ENCODE measurements around the gene CACNA1I.

Gene CACNA1I

DNA sequence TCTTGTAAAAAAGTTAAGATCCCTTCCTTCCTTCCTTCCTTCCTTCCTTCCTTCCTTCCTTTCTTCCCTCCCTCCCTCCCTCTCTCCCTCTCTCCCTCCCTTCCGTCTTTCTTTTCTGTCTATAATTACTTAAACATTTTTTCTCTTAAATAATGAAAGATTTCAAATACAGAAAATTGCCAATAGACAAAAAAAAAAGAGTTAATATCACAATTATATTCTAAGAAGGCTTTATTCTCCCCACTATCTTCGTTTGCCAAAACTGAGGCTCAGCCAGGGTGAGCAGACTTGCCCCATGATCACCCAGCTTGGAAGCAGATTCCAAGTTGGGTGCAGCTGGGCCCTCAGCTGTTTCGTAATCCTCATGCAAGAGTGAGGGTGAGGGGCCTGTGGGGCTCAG lies 327 bp upstream of the CACNA1I start:
- no peak for DNase-seq

DNA sequence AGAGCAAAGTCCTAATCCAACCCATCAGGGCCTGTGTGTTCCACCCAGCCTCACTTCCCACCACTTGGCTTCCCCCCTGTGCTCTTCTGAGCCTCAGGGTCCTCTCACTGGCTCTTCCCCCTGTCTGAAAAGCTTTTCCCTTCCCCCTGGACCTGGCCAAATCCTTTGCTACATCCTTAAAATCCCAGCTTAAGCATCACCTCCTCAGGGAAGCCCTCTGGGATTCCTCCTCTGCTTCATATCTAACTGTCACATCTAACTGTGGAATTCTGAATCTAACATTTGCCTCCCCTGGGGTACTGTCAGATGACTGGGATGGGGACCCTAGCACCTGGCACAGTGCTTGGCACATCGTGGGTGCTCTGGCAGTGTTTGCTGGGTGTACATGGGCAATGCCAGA lies 985 bp downstream of the CACNA1I start:
- no peak for DNase-seq

DNA sequence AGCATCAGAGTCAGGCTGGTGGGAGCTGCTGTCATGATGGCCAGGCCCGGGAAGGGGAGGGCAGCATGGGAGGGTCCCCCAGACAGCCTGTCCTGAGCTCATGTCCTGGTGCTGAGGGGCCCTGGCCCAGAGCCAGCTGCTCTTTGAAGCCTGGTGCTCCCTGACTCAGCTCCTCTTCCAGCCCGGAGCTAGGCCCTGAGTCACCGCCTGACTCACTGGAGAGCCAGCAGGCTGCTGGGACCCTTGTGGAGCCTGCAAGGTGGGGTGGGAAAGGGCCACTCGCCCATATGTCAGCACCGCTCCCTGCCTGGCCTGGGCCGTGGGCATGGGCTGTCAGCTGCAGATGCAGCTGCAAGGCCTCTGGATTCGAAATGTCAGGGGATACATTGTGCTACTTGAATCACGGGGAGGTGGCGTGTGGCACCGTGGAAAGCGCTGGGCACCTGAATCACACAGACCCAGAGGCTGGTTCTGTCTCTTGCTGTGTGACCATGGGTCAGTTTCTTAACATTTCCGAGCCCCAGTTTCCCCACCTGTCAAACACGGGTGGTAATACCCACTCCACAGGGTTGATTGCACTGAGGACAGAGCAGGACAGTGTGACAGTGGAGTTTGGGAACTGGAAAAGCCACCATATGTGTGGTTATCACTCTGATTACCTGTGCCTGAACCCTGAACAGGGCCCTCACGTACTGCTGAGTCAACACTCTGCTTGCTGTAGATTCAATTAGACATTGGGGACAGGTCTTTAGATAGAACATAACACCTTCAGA lies 4.4 kb downstream of the CACNA1I start:
- DNase-seq = peak; percentile 61

DNA sequence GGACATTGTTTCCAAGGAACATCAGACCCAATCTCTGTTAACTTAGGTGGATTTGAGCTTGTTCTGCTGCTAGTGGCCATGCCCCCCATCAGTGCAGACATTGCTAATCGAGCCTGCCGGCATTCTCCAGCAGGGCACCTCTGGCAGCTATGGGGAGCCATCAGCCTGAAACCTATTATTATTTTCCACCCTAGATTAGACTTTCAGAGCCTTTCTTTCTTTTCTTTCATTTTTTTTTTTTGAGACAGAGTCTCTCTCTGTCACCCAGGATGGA lies 4.9 kb downstream of the CACNA1I start:
- DNase-seq = no peak

DNA sequence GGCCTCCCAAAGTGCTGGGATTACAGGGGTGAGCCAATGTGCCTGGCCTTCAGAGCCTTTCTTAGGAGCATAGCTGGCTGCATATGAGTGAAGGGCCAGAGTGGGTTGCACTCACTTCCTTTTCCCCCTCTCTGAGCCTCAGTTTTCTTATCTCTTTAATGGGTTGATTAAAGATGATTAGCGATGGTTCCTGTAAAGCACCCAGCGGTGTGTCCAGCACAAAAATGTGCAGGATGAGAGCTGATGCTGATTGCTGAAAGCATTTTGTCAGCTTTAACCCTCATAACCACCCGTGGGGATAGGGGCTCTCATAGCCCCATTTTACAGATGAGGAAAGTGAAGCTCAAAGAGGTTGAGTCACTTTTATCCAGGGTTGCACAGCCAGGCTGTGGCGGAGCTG lies 5.5 kb downstream of the CACNA1I start:
- no peak for DNase-seq

DNA sequence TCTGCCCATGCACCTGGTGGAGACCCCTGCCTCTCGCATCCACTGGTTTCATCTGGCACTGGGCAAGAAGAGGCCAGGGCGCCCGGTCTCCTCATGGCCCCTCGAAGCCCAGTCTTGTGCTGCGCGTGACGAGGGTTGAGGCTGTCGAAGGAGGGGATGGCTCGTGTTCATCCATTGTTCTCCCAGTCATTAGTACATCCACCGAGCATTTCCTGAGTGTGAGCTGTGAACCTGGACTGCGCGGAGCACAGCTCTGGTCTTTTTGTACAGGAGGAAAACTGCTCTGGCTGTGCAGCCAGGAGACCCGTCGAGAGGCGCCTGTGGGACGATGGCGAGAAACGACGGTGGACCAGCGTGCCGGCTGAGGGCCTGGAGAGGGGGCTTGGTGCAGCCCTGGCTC lies 6.8 kb downstream of the CACNA1I start:
- no peak for DNase-seq

DNA sequence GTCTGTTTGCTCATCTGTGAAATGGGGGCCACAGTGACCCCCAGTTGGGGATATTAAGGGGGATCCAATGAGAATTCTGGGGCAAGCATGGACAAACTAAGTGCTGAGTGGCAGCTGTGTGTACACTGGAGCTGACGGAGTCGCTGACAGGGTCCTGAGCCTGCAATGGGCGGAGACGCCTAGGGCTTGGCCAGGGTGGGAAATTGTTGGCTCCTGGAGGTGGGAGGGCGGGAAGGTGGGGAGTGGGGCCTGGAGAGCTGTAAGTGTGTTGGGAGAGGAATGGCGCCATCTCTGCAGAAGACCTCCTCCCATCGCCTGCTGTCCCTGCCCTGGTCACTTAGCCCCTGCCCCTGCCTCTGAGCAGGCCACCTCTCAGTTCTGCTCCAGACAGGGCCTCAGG lies 7.3 kb downstream of the CACNA1I start:
- no peak for DNase-seq

DNA sequence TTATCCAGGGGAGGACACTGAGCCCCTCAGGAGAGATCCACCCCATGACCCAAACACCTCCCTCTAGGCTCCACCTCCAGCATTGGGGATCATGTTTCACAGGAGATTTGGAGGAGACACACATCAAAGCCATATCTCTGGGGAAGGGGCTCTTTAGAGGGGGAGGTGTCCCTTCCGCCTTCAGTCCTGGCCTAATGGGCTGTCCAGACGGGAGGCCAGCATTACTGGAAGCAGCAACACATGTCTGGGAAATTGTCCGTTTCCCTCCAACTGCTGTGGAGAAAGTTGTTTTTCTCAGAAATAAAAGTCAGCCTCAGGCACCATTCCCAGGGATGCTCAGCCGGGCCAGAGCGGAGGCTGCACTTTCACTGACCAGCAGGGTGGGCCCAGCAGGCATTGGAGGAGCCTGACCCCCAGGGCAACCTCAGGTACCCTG lies 9.5 kb downstream of the CACNA1I start:
- no peak for DNase-seq

DNA sequence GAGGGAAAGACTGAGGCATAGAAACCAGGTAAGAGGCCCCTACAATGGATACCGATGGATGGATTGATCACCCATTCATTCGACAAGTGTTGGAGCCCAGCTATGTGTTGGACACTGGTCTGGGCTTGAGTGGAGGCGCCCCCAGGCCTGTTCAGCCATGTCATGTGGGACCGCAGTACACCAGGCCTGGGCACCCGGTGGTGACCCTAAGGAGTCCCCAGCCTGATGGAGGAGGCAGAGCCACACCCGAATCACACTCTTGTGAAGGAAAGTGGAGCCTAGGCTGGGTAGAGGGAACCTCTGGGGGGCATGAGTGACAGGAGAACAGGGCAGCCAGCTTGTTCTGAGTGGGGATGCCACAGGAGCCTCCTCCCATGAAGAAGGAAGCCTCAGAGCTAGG lies 10.2 kb downstream of the CACNA1I start:
- no peak for DNase-seq

DNA sequence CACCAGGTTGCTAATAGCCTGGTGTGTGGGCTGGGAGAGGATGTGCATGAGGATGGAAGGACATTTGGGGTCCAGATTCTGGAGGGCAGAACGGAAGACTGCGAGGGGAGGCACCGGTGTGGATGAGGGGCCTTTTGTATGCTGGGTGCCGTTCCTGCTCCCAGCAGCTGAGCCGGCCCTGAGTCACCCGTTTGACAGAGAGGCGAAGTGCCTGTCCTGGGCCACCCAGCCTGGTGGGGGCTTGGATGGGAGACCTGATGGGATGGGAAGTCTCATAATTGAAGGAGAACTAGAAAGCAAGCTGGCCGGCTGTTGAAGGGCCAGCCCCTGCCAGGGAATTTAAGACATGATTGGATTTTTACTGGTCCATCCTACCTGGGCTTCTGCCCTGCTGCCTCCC lies 10.8 kb downstream of the CACNA1I start:
- DNase-seq = no peak

DNA sequence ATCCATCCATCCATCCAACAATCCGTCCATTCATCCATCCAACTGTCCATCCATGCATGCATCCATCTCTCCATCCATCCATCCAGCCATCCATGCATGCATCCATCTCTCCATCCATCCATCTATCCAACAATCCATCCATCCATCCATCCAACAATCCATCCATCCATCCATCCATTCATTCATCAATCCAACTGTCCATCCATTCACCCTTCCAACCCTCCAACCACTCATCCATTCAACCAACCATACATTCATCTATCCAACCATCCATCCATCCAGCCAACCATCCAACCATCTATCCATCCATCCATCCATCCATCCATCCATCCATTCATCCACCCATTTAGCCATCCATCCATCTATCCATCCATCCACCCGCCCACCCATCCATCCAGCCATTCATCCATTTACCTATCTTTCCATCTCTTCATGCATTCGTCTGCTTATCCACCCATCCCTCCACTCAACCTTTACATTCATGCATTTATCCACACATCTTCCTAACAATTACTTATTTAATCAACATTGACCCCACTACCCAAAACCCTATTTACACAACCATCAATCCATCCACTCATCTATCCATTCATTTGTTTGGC lies 12.6 kb downstream of the CACNA1I start:
- DNase-seq = no peak

DNA sequence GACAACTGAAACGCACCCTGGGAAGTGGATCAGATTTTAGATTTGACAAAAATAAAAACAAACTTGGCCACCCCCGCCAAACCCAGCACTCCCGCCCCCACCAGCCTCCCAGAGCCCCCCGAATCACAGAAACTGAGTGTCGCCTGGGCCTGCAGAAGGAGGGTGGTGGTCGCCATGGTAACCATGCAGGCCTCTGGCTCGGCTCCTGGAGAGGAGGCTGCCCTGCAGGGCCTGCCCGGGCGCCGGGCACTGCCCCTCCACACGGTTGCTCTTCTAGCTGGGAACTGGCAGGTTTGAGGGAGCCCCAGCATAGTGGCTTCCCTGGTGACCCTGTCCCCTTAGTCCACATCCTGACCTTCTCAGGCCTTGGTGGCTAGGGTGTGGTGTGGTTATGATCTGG lies 19.3 kb downstream of the CACNA1I start:
- no peak for DNase-seq

DNA sequence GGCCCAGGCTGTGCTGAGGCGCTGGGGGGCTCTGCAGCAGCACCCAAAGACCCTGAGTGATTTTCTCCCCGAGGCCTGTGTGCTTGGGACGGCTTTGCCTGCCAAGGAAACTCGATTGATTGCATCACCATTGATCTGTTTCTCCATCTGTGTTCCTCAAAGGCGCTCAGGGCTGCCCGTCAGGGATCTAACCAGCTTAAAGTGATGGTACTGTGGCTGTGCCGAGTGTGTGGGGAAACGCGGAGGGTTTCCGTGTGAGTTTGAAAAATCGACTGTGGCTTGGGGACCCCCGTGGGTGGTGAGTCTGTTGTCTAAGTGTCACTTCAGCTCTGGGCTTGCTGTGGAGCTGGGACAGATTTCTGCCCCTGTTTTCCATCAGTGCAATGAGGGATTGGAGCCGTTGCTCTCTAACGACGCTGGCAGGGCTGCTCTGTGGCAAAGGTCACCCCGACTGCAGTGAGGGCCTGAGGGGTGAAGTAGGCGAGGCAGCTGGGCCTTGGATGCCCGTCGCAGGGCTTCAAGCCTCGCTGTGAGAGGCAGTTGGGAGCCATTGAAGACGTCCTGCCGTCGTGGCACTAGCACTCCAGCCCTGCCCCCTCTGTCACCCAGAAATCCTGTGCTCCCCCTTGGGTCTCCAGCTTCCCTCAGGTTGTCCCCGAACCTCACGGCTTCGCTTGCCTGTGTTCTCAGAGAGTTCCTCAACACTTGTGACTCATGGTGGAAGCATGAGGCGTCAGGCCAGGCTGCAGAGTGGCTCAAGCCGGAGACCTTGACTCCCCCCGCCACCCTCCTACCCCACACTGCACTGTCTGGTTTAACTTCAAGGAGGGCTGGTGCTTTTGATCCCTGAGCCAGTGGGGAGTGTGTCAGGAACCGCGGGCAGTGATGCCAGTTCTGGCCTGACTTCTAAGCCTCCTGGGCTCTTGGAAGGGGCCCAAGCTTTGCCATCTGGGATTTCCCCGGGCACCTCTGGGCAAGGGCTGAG lies 21.8 kb downstream of the CACNA1I start:
- peak; percentile 74 for DNase-seq

DNA sequence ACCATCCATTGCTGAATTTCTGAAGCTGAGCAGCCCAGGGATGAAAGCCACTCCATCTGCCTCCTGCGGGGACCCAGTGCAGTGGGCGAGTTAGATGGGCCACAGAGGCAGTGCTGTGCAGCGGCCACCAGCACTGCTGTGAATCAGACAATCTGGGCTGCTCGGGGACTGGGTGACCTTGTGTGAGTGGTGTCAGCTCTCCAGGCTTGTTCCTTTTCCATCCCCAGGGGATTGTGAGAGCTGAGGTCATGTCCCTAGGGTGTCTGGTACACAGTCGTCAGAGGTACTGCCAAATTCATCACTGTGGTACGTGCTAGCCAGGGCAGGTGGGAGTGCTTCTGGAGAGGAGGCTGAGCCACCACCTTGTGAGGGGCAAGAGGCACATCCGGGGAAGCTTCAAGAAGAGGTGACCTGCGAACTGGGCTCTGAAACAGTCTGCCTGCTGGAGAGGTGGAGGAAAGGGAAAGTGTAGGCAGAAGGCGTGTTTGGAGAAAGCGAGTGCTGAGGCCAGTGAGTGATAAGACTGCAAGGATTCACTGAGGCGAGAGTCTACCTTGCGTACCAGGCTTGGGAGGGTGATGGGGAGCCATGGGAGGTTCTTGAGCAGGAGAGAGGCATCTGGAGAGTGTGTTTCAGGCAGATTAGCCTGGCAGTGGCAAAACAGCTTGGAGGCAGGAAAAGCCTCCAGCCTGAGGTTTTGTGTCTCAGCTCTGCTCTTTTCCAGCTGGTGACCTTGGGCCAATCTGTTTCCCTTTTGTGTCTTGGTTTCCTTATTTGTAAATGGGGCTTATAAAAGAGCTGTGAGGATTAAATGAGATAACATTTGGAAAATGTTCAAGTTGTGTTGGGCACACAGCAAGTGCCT lies 22.7 kb downstream of the CACNA1I start:
- no peak for DNase-seq

DNA sequence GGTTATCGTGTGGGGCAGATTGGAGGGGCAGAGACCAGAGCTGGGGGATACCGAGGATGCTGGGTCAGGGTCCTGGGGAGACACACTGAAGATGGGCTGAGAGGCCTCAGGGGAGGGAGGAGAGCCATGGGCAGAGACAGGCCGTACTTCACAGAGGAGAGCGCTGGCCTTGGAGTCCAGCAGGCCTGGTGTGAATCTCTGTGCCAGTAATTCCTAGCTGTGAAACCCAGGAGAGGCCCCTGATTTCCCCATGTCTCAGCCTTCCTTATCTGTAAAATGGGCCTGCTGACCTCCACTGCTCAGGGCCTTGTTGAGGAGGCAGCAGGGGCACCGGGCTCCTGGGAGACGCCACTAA lies 23.4 kb downstream of the CACNA1I start:
- no peak for DNase-seq

DNA sequence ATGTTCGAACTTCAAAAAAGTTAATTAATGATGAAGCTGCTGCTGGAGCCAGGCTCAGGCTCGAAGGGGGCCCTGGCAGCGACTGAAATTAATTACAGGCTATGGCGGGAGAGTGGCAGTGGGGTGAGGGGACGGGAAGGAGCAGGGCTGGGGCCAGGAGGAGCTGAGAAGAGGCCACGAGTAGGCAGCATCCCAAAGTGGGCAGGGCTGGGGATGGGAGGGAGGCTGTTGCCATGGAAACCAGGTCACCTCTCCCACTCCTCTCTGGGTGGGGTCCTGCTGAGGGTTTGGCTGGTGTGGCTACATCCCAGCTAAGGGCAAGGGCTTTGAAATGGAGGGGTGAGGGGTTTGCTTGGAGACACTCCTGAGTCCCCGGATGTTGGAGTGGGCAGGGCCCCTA lies 23.9 kb downstream of the CACNA1I start:
- no peak for DNase-seq

DNA sequence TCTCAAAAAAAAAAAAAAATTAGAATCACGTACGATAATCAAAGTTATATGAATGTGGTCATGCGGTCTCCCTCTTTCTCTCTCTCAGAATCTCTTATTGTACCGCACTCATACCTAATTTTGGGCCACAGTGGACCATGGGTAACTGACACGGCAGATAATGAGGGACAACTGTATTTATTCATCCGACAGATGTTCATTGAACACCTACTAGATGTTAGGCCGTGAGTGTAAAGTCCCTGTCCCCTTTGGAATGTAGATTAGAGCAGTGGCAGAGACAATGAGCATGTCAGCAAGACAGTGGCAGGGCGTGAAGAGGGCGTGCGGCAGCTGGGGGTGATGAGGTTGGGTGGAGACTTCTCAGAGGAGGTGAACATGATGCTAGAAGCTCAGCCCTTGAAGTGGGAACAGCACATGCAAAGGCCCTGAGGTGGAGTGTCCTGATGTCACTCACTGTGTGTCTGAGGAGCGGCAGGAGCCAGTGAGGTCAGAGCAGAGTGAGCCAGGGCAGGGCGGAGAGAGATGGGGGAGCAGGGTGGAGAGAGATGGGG lies 25.1 kb downstream of the CACNA1I start:
- no peak for DNase-seq

DNA sequence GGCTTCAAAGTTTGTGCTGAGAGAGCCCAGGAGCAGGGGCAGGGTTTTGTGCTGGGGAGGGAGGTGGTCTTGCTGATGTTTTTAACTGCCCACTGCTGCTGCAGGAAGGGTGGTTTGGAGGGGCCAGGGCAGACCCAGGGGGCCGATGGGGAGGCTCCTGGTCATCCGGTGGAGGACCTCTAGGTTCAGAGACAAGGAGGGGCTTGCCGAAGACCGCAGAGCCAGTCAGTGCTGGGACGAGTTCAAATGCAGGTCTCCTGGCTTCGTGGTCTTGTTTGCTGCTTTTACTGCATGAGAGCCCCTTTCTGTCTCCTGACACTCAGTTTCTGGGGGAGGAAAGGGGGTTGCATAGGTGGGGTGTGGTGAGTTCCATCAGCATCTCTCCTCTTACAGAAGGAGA lies 26.0 kb downstream of the CACNA1I start:
- no peak for DNase-seq

DNA sequence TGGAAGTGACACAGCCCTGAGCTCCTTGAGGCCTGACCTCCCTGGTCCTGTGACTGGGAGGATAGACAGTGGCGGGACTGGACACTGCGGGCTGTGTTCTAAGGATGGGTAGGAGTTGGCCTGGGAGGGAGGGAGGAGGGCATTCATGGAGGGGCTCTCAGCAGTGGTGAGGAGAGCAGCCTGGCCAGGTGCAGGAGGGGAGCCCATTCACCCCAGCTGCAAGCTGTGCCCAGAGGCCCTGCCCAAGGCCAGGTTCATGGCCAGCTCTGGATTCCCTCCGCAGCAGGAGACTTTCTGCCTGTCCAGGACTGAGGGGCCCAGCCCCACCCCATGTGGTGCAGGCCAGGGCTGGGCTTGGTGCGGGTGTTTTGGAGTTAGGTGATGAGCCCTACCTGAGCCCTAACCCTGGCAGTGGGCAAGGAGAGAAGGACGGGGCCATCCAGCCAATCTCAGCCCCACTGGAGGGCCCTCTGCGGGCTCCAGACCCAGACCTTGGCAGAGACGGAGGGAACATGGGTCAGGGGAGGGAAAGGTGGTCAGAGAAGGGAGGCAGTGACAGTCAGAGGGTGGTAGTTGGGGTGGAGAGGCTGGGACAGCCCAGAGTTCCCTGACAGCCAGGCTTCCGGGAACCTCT lies 26.8 kb downstream of the CACNA1I start:
- DNase-seq = no peak

DNA sequence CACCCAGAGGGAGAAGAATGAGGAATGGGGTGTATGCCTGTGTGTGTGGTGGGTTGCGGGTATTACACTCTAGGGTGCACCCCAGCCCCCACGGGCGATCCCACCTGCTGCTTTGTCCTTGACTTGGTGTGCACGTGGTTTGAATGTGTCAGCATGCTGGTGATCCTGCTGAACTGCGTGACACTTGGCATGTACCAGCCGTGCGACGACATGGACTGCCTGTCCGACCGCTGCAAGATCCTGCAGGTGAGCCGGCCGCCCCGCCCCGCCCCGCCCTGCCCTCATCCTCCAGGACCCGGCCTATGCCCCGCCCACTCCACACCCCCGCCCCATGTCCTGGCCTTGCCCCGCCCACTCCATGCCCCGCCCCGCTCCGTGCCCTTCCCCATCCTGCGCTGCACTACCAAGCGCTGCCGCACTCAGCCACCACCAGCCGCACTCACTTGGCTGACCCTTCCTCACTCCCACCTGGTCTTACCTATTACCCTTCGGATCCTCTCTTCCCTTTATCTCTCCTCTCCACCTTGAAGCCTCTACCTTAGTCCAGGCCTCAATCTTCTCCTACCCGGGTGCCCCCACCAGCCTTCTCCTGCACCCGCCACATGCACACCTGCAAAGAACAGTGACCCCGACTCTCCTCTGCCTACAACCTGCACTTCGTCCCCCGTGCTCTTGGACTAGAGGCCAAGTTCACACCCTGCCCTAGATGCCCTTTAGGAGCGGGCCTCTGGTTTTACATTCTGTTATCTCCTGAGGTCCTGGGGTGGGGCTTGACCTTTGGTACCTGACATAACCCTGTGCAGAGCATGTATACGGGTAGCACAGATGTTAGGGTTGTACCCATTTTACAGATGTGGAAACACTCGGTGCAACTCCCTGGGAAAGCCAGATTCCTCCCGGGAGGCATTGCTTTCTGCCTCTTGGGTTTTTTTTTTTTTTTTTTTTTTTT lies 27.7 kb downstream of the CACNA1I start:
- DNase-seq = no peak

Data from NCI-H226 (cell line).